ENCODE results near the gene B3GNT3. TPM values are rescaled to one million over a fixed set of nuclear protein-coding genes. Genes with fewer than 3 reads are reported as not detected.
A peak's percentile ranks its signal among the peaks of the same experiment; 100 is the strongest.

B3GNT3 gene
- total and polyA plus RNA-seq, 9 donors: 0.25 to 0.79 (median 0.37) TPM; not detected in 2

GRCh38 chr19:17847538-17848366 lies 52.8 kb downstream of the B3GNT3 start, which contains the start of gene JAK3:
JAK3 (minus strand) TSS chr19:17847982; CDS start chr19:17844417, 3,565 bp downstream.
- no peaks in the 10 kb centered on the region for H3K27me3 ChIP-seq
- intact Hi-C loops (cut with DNase I): no loop called here
- 4 to 8% (median 4%) methylated on average over 31 to 40 of the region's 40 CpGs for WGBS, 3 donors

GRCh38 chr19:17848595-17849292 lies 53.8 kb downstream of the B3GNT3 start:
- Histone ChIP-seq H3K4me1 (ENCODE audit: insufficient read depth) (peaks cover 5% of the 10 kb centered on the region), H3K9me3 (no peaks in the 10 kb centered on the region), H3K4me3 (no peak overlapping the region), H3K27me3 (no peaks in the 10 kb centered on the region), H3K27ac (no peak overlapping the region), H3K36me3 (no peaks in the 10 kb centered on the region)
- intact Hi-C loops (cut with DNase I): no loop called here
- no peak for DNase-seq
- WGBS, 3 donors: 66% methylated on average over 14 of the region's 14 CpGs
- TF ChIP-seq EP300 (IDR thresholded peaks at IDR 0.05) (no peak), CTCF (IDR thresholded peaks at IDR 0.05) (no peak), POLR2A (IDR thresholded peaks at IDR 0.05) (no peak)

More at GRCh38 chr19:17847538-17848366, 52.8 kb downstream of the B3GNT3 start, which contains the start of gene JAK3:
- DNase-seq: peak; percentile 83 to 90 (median 88)
- H3K4me1 ChIP-seq (ENCODE audit: insufficient read depth): peaks cover 12% of the 10 kb centered on the region
- H3K9me3 ChIP-seq: no peaks in the 10 kb centered on the region
- H3K4me3 ChIP-seq: peak within 1 kb of the TSS; percentile 25
- H3K27ac ChIP-seq: peak within 1 kb of the TSS; percentile 56 to 82
- TF ChIP-seq POLR2A (IDR thresholded peaks at IDR 0.05) (no peak), EP300 (IDR thresholded peaks at IDR 0.05) (no peak), CTCF (IDR thresholded peaks at IDR 0.05) (no peak)
- H3K36me3 ChIP-seq: no peaks in the 10 kb centered on the region

GRCh38 chr19:17854061-17854460 lies 59.1 kb downstream of the B3GNT3 start:
- intact Hi-C loops (cut with DNase I): loop anchor here in 2 of 4 donors (5.0 to 10.0 kb wide), 3 partner anchors 59 to 249 kb away; partner anchors contain the start of gene B3GNT3 (in 1 of the 2)
- Histone ChIP-seq H3K9me3 (no peaks in the 10 kb centered on the region), H3K4me1 (ENCODE audit: insufficient read depth) (no peaks in the 10 kb centered on the region), H3K27me3 (no peaks in the 10 kb centered on the region), H3K36me3 (no peaks in the 10 kb centered on the region), H3K27ac (no peak overlapping the region), H3K4me3 (no peak overlapping the region)
- TF ChIP-seq CTCF (IDR thresholded peaks at IDR 0.05) (no peak), POLR2A (IDR thresholded peaks at IDR 0.05) (no peak), EP300 (IDR thresholded peaks at IDR 0.05) (no peak)
- WGBS, 3 donors: 84 to 93% (median 88%) methylated on average over 6 of the region's 6 CpGs
- no peak for DNase-seq

GRCh38 chr19:17855280-17856152 lies 60.6 kb downstream of the B3GNT3 start:
- Histone ChIP-seq H3K27ac (no peak overlapping the region), H3K27me3 (no peaks in the 10 kb centered on the region), H3K4me3 (no peak overlapping the region), H3K36me3 (no peaks in the 10 kb centered on the region), H3K4me1 (ENCODE audit: insufficient read depth) (no peaks in the 10 kb centered on the region), H3K9me3 (no peaks in the 10 kb centered on the region)
- intact Hi-C loops (cut with DNase I): loop anchor here in 2 of 4 donors (10.0 kb wide), 2 partner anchors 61 to 251 kb away; partner anchors contain the start of gene B3GNT3 (in 1 of the 2)
- peak; percentile 90 to 92 (median 91) for TF ChIP-seq CTCF (IDR thresholded peaks at IDR 0.05)
- TF ChIP-seq EP300 (IDR thresholded peaks at IDR 0.05): no peak
- 8 to 13% (median 10%) methylated on average over 29 of the region's 29 CpGs for WGBS, 3 donors
- peak; percentile 81 to 94 (median 90) for DNase-seq

All from ovary (tissue), 9 donors.